ENCODE data around the gene TNXB.
"Not testable (repeated sequence)": the region's sequence is repeated elsewhere in the genome, so short reads cannot be mapped to it uniquely, and the experiment has no call there.

Gene TNXB

DNA sequence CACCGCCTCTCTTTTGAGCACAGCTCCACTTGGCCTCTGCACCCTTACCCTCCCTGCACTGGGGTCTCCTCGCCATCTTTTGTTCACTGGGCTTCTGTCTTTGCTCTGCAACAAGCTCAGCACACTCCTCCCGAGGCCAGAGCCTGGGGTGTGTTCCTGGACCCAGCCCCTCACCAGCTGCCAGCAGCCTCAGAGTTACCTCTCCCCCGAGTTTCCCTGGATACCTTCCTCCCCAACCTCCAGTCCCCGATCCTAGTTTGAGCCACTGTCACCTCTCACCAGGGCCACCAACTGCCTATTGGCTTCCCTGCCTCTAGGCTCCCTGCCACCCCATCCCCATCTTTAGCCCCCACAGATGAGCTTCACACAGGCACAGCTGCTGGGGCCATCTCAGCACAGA, 58.6 kb downstream of the TNXB start:
- Histone ChIP-seq H3K9me3 (ENCODE audit: low read length) (no peaks in the 10 kb centered on the region), H3K4me1 (ENCODE audit: insufficient read depth, low read length, severe bottlenecking) (no peaks in the 10 kb centered on the region), H3K36me3 (ENCODE audit: insufficient read depth, low read length) (no peaks in the 10 kb centered on the region), H3K27ac (ENCODE audit: low read depth, low read length, poor library complexity, severe bottlenecking) (no peak overlapping the region), H3F3A (ENCODE audit: insufficient read depth, low read length) (no peaks in the 10 kb centered on the region), H4K20me1 (ENCODE audit: insufficient read depth, low read length) (no peaks in the 10 kb centered on the region), H3K9me2 (ENCODE audit: low read depth, low read length) (no peaks in the 10 kb centered on the region), H3K79me2 (ENCODE audit: insufficient read depth, low read length) (no peaks in the 10 kb centered on the region), H3K4me3 (ENCODE audit: low read depth, low read length, poor library complexity, severe bottlenecking) (no peak overlapping the region), H3K27me3 (ENCODE audit: insufficient read depth, low read length) (no peaks in the 10 kb centered on the region; the same call in 1 of the 2 replicates), H2AFZ (ENCODE audit: low read length) (no peak overlapping the region), H3K9ac (ENCODE audit: low read length) (no peak overlapping the region), H3K4me2 (ENCODE audit: low read length) (no peak overlapping the region)
- TF ChIP-seq, protein P1, sequence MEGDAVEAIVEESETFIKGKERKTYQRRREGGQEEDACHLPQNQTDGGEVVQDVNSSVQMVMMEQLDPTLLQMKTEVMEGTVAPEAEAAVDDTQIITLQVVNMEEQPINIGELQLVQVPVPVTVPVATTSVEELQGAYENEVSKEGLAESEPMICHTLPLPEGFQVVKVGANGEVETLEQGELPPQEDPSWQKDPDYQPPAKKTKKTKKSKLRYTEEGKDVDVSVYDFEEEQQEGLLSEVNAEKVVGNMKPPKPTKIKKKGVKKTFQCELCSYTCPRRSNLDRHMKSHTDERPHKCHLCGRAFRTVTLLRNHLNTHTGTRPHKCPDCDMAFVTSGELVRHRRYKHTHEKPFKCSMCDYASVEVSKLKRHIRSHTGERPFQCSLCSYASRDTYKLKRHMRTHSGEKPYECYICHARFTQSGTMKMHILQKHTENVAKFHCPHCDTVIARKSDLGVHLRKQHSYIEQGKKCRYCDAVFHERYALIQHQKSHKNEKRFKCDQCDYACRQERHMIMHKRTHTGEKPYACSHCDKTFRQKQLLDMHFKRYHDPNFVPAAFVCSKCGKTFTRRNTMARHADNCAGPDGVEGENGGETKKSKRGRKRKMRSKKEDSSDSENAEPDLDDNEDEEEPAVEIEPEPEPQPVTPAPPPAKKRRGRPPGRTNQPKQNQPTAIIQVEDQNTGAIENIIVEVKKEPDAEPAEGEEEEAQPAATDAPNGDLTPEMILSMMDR (IDR thresholded peaks at IDR 0.05; ENCODE audit: low read length), result no peak
- TF ChIP-seq EZH2 (IDR thresholded peaks at IDR 0.05; ENCODE audit: borderline replicate concordance, low read length), result no peak

DNA sequence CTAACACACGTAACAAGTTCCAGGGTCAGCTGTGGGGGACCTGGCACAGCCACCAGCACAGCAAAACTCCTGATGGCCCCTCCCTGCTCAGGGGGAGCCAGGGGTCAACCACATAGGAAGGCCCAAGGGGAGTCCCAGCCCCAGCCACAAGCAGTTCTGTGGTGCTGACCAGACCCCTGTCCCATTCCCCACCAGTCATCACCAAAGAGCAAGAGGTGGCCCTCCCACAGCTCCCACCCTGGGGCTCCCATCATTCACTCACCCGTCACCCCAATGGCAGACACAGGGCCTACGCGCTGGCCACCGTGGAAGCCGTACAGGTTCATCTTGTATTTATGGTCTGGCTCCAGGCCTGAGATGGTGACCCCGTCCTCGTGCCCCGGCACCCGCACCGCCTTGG, 59.4 kb downstream of the TNXB start:
- H3K27ac ChIP-seq (ENCODE audit: low read depth, low read length, poor library complexity, severe bottlenecking); H3K9me2 ChIP-seq (ENCODE audit: low read depth, low read length); H3K4me2 ChIP-seq (ENCODE audit: low read length); H4K20me1 ChIP-seq (ENCODE audit: insufficient read depth, low read length); H2AFZ ChIP-seq (ENCODE audit: low read length); H3K27me3 ChIP-seq (ENCODE audit: insufficient read depth, low read length); H3K4me1 ChIP-seq (ENCODE audit: insufficient read depth, low read length, severe bottlenecking); H3K4me3 ChIP-seq (ENCODE audit: low read depth, low read length, poor library complexity, severe bottlenecking); H3F3A ChIP-seq (ENCODE audit: insufficient read depth, low read length); H3K79me2 ChIP-seq (ENCODE audit: insufficient read depth, low read length); H3K9me3 ChIP-seq (ENCODE audit: low read length); H3K36me3 ChIP-seq (ENCODE audit: insufficient read depth, low read length); H3K9ac ChIP-seq (ENCODE audit: low read length): not testable (repeated sequence)

- not testable (repeated sequence) for H4K20me1 ChIP-seq (ENCODE audit: insufficient read depth, low read length); H3K36me3 ChIP-seq (ENCODE audit: insufficient read depth, low read length); H3K4me2 ChIP-seq (ENCODE audit: low read length); H3K27ac ChIP-seq (ENCODE audit: low read depth, low read length, poor library complexity, severe bottlenecking); H3K4me3 ChIP-seq (ENCODE audit: low read depth, low read length, poor library complexity, severe bottlenecking); H3K9me3 ChIP-seq (ENCODE audit: low read length); H3F3A ChIP-seq (ENCODE audit: insufficient read depth, low read length); H3K79me2 ChIP-seq (ENCODE audit: insufficient read depth, low read length); H3K27me3 ChIP-seq (ENCODE audit: insufficient read depth, low read length); H3K9ac ChIP-seq (ENCODE audit: low read length); H3K4me1 ChIP-seq (ENCODE audit: insufficient read depth, low read length, severe bottlenecking); H3K9me2 ChIP-seq (ENCODE audit: low read depth, low read length); H2AFZ ChIP-seq (ENCODE audit: low read length)
Measured at GRCh38 chr6:32049149-32049548, 60.0 kb downstream of the TNXB start.

DNA sequence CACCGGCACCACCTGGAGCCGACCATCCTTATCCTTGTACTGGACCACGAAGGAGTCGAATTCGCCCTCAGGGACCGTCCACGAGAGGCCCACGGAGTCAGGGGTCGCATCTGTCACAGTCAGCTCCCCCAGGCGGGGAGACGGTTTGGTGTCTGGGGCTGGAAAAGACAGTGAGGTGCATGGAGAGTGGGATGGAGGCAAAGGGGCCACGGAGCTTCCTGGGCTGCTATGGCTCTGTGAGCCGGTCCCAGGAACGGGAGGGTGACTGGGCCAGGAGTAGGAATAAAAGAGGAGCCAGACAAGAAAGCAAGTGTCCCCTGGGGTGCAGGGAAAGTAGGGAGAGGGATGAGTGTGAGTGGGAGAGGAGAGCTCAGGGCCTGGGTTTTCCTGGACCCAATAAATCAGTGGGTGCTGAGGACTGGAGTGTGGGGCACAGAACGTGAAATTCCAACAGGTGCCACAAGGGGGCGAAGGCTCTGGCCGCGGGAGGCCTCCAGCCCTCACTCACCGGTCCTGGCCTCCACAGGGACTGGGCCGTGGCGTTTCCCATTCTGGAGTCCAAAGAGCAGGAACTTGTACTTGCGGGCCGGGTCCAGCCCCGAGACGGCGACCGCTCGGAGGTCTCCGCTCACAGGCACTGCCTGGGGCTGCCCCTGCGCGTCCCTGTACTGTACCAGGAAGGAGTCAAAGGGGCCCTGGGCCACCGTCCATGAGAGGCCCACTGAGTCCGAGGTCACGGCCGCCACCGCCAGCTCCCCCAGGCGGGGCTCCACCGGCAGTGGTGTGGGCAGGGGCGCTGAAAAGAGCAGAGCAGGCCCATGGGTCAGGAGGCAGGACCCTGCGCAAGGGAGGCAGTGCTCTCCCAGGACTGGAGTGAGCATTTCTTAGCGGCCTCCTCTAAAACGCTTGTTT, 61.0 kb downstream of the TNXB start:
- Histone ChIP-seq H3K9ac (ENCODE audit: low read length) (no peak overlapping the region), H3K4me3 (ENCODE audit: low read depth, low read length, poor library complexity, severe bottlenecking) (no peak overlapping the region), H3K27me3 (ENCODE audit: insufficient read depth, low read length) (no peaks in the 10 kb centered on the region; the same call in 1 of the 2 replicates), H3K27ac (ENCODE audit: low read depth, low read length, poor library complexity, severe bottlenecking) (no peak overlapping the region), H3F3A (ENCODE audit: insufficient read depth, low read length) (no peaks in the 10 kb centered on the region), H3K9me3 (ENCODE audit: low read length) (no peaks in the 10 kb centered on the region), H3K4me1 (ENCODE audit: insufficient read depth, low read length, severe bottlenecking) (no peaks in the 10 kb centered on the region), H3K36me3 (ENCODE audit: insufficient read depth, low read length) (no peaks in the 10 kb centered on the region), H3K79me2 (ENCODE audit: insufficient read depth, low read length) (no peaks in the 10 kb centered on the region), H3K4me2 (ENCODE audit: low read length) (no peak overlapping the region), H4K20me1 (ENCODE audit: insufficient read depth, low read length) (no peaks in the 10 kb centered on the region), H3K9me2 (ENCODE audit: low read depth, low read length) (no peaks in the 10 kb centered on the region), H2AFZ (ENCODE audit: low read length) (no peak overlapping the region)
- no peak for TF ChIP-seq EZH2 (IDR thresholded peaks at IDR 0.05; ENCODE audit: borderline replicate concordance, low read length)
- TF ChIP-seq, protein P1 (IDR thresholded peaks at IDR 0.05; ENCODE audit: low read length), result peak; percentile 68
